ENCODE measurements around the gene NKD1. TPM values are rescaled to one million over a fixed set of nuclear protein-coding genes. Genes with fewer than 3 reads are reported as not detected.

The NKD1 gene
- total RNA-seq, 1 experiment from 2014 or later, result 0.44 TPM

GRCh38 chr16:50522324-50522723, 25.9 kb upstream of the NKD1 start:
- no peak overlapping the region for H3K4me3 ChIP-seq
- intact Hi-C loops (cut with micrococcal nuclease; ENCODE audit: unreplicated experiment), result no loop called here
- BruUV-seq (replicated peaks), result no TSS peak
- H3K79me2 ChIP-seq (ENCODE audit: low read depth), result no peaks in the 10 kb centered on the region
- H4K20me1 ChIP-seq (ENCODE audit: insufficient read depth), result no peaks in the 10 kb centered on the region
- H3K9me2 ChIP-seq (ENCODE audit: insufficient read depth), result no peaks in the 10 kb centered on the region
- no peaks in the 10 kb centered on the region for H3K36me3 ChIP-seq (ENCODE audit: low read depth)
- TF ChIP-seq CTCF (conservative IDR thresholded peaks at IDR 0.05) (no peak), EZH2 (IDR thresholded peaks at IDR 0.05; ENCODE audit: low read depth) (no peak)
- no peak overlapping the region for H3K27ac ChIP-seq
- POLR2A ChIA-PET (ENCODE audit: unreplicated experiment), result no interaction called here
- no peak for DNase-seq
- no peaks in the 10 kb centered on the region; the same call in 1 of the 2 replicates for H3K27me3 ChIP-seq (ENCODE audit: insufficient read depth, low read depth)
- H3K9me3 ChIP-seq (ENCODE audit: insufficient read depth, low read depth), result 0 out of 2 replicates have a peak, but pooled peaks cover under 1% of the 10 kb centered on the region
- no peak overlapping the region for H2AFZ ChIP-seq
- H3K4me2 ChIP-seq, result no peak overlapping the region
- no peaks in the 10 kb centered on the region for H3K4me1 ChIP-seq (replicated peaks; ENCODE audit: insufficient read depth)
- CTCF ChIA-PET, result no interaction called here
- no peaks in the 10 kb centered on the region for H3F3A ChIP-seq (ENCODE audit: insufficient read depth, low read depth)

- no peak overlapping the region for H3K4me2 ChIP-seq
- BruUV-seq (replicated peaks), result no TSS peak
- no peaks in the 10 kb centered on the region for H4K20me1 ChIP-seq (ENCODE audit: insufficient read depth)
- no peaks in the 10 kb centered on the region; the same call in 1 of the 2 replicates for H3K27me3 ChIP-seq (ENCODE audit: insufficient read depth, low read depth)
- no peaks in the 10 kb centered on the region for H3K36me3 ChIP-seq (ENCODE audit: low read depth)
- POLR2A ChIA-PET (ENCODE audit: unreplicated experiment), result no interaction called here
- no peaks in the 10 kb centered on the region for H3K9me2 ChIP-seq (ENCODE audit: insufficient read depth)
- no peak for DNase-seq
- H3K4me1 ChIP-seq (replicated peaks; ENCODE audit: insufficient read depth), result no peaks in the 10 kb centered on the region
- peaks cover under 1% of the 10 kb centered on the region; the same call in 1 of the 2 replicates for H3K9me3 ChIP-seq (ENCODE audit: insufficient read depth, low read depth)
- no peak overlapping the region for H2AFZ ChIP-seq
- intact Hi-C loops (cut with micrococcal nuclease; ENCODE audit: unreplicated experiment), result no loop called here
- no peaks in the 10 kb centered on the region for H3K79me2 ChIP-seq (ENCODE audit: low read depth)
- H3K27ac ChIP-seq, result no peak overlapping the region
- TF ChIP-seq CTCF (conservative IDR thresholded peaks at IDR 0.05) (no peak), EZH2 (IDR thresholded peaks at IDR 0.05; ENCODE audit: low read depth) (no peak)
- no peak overlapping the region for H3K4me3 ChIP-seq
- CTCF ChIA-PET, result no interaction called here
- no peaks in the 10 kb centered on the region for H3F3A ChIP-seq (ENCODE audit: insufficient read depth, low read depth)
Measured at GRCh38 chr16:50523710-50524109, 24.5 kb upstream of the NKD1 start.

GRCh38 chr16:50525262-50525661, 22.9 kb upstream of the NKD1 start:
- no peak for TF ChIP-seq CTCF (conservative IDR thresholded peaks at IDR 0.05)
- no peak for TF ChIP-seq EZH2 (IDR thresholded peaks at IDR 0.05; ENCODE audit: low read depth)
- intact Hi-C loops (cut with micrococcal nuclease; ENCODE audit: unreplicated experiment), result no loop called here
- peaks cover 6% of the 10 kb centered on the region for H3K4me1 ChIP-seq (replicated peaks; ENCODE audit: insufficient read depth)
- peaks cover 16% of the 10 kb centered on the region for H3K9me3 ChIP-seq (ENCODE audit: insufficient read depth, low read depth)
- CTCF ChIA-PET, result no interaction called here
- H3K4me3 ChIP-seq, result no peak overlapping the region
- peaks cover 12% of the 10 kb centered on the region for H3F3A ChIP-seq (ENCODE audit: insufficient read depth, low read depth)
- POLR2A ChIA-PET (ENCODE audit: unreplicated experiment), result no interaction called here
- H3K79me2 ChIP-seq (ENCODE audit: low read depth), result no peaks in the 10 kb centered on the region
- no peaks in the 10 kb centered on the region for H4K20me1 ChIP-seq (ENCODE audit: insufficient read depth)
- H3K9me2 ChIP-seq (ENCODE audit: insufficient read depth), result no peaks in the 10 kb centered on the region
- H3K27me3 ChIP-seq (ENCODE audit: insufficient read depth, low read depth), result no peaks in the 10 kb centered on the region; the same call in 1 of the 2 replicates
- no peak for DNase-seq
- H2AFZ ChIP-seq, result no peak overlapping the region
- no TSS peak for BruUV-seq (replicated peaks)
- no peaks in the 10 kb centered on the region for H3K36me3 ChIP-seq (ENCODE audit: low read depth)
- H3K27ac ChIP-seq, result no peak overlapping the region
- no peak overlapping the region for H3K4me2 ChIP-seq
